PC-9 (cell line): ENCODE measurements around the gene SEC23IP.

Source experiments
- EZH2 ChIP-seq: fragments of 200-600 bp; sonication (generic); IDR thresholded peaks from 2 replicates; pipeline ENCODE4 v1.8.0; 2017; ENCODE audit warnings: antibody characterized with exemption, low read depth
- TF ChIP-seq, protein P1 (sequence below): fragments of 200-600 bp; sonication (generic); conservative IDR thresholded peaks from 2 replicates; pipeline ENCODE4 v1.6.1; 2017; ENCODE audit warnings: mixed run types, antibody characterized with exemption, mild to moderate bottlenecking, moderate library complexity

DNA sequence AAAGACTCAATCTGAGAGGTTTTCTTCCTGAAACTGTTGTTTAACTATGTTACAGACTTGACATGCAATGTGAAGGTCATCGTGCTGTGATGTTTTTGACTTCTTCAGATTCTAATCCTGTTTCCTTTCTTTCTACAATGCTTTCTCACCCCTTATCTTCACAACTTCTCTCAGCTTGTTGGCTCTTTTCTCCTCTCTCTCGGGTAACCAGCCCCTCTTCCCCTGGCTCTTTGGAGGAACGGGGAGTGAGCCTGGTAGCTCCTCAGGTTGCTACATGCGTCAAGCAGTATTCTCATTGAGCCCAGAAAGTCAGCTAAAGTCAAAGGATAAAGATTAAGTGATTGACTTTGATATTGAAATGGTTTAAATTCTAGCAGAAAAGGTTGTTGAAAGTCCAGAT is 40.1 kb downstream of the SEC23IP start:
- TF ChIP-seq, protein P1, sequence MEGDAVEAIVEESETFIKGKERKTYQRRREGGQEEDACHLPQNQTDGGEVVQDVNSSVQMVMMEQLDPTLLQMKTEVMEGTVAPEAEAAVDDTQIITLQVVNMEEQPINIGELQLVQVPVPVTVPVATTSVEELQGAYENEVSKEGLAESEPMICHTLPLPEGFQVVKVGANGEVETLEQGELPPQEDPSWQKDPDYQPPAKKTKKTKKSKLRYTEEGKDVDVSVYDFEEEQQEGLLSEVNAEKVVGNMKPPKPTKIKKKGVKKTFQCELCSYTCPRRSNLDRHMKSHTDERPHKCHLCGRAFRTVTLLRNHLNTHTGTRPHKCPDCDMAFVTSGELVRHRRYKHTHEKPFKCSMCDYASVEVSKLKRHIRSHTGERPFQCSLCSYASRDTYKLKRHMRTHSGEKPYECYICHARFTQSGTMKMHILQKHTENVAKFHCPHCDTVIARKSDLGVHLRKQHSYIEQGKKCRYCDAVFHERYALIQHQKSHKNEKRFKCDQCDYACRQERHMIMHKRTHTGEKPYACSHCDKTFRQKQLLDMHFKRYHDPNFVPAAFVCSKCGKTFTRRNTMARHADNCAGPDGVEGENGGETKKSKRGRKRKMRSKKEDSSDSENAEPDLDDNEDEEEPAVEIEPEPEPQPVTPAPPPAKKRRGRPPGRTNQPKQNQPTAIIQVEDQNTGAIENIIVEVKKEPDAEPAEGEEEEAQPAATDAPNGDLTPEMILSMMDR: no peak
- TF ChIP-seq EZH2: no peak
